Choroid plexus epithelial cell (primary cell): ENCODE results near the gene CDH13.

ENCODE experiments used
- DNase-seq: peaks from one replicate; pipeline ENCODE4 v3.0.0-alpha.2; 2010; ENCODE audit warnings: low read depth
- H3K4me3 ChIP-seq: 2 replicates; pipeline ENCODE4 v1.5.1; 2011; ENCODE audit warnings: low read depth, mild to moderate bottlenecking, control low read depth, low read length, moderate library complexity
- CTCF ChIP-seq: conservative IDR thresholded peaks from 2 replicates; pipeline ENCODE4 v1.5.1; 2011; ENCODE audit warnings: low read depth, mild to moderate bottlenecking, control low read depth, inconsistent platforms, low read length, moderate library complexity

CDH13 gene

GRCh38 chr16:83733301-83733700 lies 1106.5 kb downstream of the CDH13 start:
- TF ChIP-seq CTCF, result no peak
- peak; percentile 12 for DNase-seq
- no peak overlapping the region for H3K4me3 ChIP-seq

- DNase-seq, result no peak
- no peak for TF ChIP-seq CTCF
These were observed 1107.4 kb downstream of the CDH13 start for GRCh38 chr16:83734136-83734535.

GRCh38 chr16:83737729-83738354 lies 1111.1 kb downstream of the CDH13 start:
- no peak overlapping the region for H3K4me3 ChIP-seq
- TF ChIP-seq CTCF, result no peak
- no peak for DNase-seq

More at GRCh38 chr16:83734136-83734535, 1107.4 kb downstream of the CDH13 start:
- H3K4me3 ChIP-seq, result no peak overlapping the region

- no peak overlapping the region for H3K4me3 ChIP-seq
- TF ChIP-seq CTCF, result no peak
- DNase-seq, result peak; percentile 44
These were observed 1112.2 kb downstream of the CDH13 start for GRCh38 chr16:83738923-83739503.

GRCh38 chr16:83742124-83742899 lies 1115.5 kb downstream of the CDH13 start:
- no peak for TF ChIP-seq CTCF
- DNase-seq, result no peak
- H3K4me3 ChIP-seq, result no peak overlapping the region

- no peak for TF ChIP-seq CTCF
- no peak for DNase-seq
- no peak overlapping the region for H3K4me3 ChIP-seq
These were observed 1116.5 kb downstream of the CDH13 start for GRCh38 chr16:83743241-83743640.
